H9 (cell line): Measurements from ENCODE around the gene DGKB. TPM values are rescaled to one million over a fixed set of nuclear protein-coding genes. Genes with fewer than 3 reads are reported as not detected.

ENCODE experiments used
- DNase-seq: peaks from one replicate; pipeline ENCODE4 v3.0.0-alpha.2; 2017
- H2AFZ ChIP-seq: one replicate; pipeline ENCODE4 v1.6.1; 2013; ENCODE audit warnings: mild to moderate bottlenecking, low read length, control low read depth, moderate library complexity
- H2AK5ac ChIP-seq: 2 replicates; pipeline ENCODE4 v1.6.1; 2013; ENCODE audit warnings: low read length, control low read depth, mixed read lengths; ENCODE audit not compliant: insufficient read length
- H2BK120ac ChIP-seq: one replicate; pipeline ENCODE4 v1.6.1; 2013; ENCODE audit warnings: low read depth, mild to moderate bottlenecking, low read length, control low read depth, inconsistent platforms; ENCODE audit not compliant: poor library complexity, severe bottlenecking
- H2BK12ac ChIP-seq: 2 replicates; pipeline ENCODE4 v1.6.1; 2013; ENCODE audit warnings: low read length, control low read depth, mixed read lengths, low read depth; ENCODE audit not compliant: insufficient read length
- H2BK15ac ChIP-seq: 2 replicates; pipeline ENCODE4 v1.6.1; 2013; ENCODE audit warnings: low read depth, low read length, control low read depth
- H2BK20ac ChIP-seq: one replicate; pipeline ENCODE4 v1.6.1; 2013; ENCODE audit warnings: low read depth, mild to moderate bottlenecking, low read length, control low read depth, inconsistent platforms; ENCODE audit not compliant: poor library complexity, severe bottlenecking
- H2BK5ac ChIP-seq: 2 replicates; pipeline ENCODE4 v1.6.1; 2013; ENCODE audit warnings: low read length, control low read depth, mixed read lengths; ENCODE audit not compliant: insufficient read length
- H3K14ac ChIP-seq: 2 replicates; pipeline ENCODE4 v1.6.1; 2013; ENCODE audit warnings: low read length, control low read depth; ENCODE audit not compliant: insufficient read depth
- H3K18ac ChIP-seq: 2 replicates; pipeline ENCODE4 v1.6.1; 2013; ENCODE audit warnings: low read depth, mild to moderate bottlenecking, mixed read lengths, low read length, control low read depth; ENCODE audit not compliant: insufficient read length
- H3K23ac ChIP-seq: 2 replicates; pipeline ENCODE4 v1.6.1; 2013; ENCODE audit warnings: low read length, control low read depth, mixed read lengths, low read depth; ENCODE audit not compliant: insufficient read length
- H3K23me2 ChIP-seq: 2 replicates; pipeline ENCODE4 v1.6.1; 2013; ENCODE audit warnings: low read depth, mild to moderate bottlenecking, mixed read lengths, low read length, control low read depth; ENCODE audit not compliant: insufficient read length, poor library complexity, severe bottlenecking
- H3K27ac ChIP-seq: 2 replicates; pipeline ENCODE4 v1.5.1; 2013; ENCODE audit warnings: low read length, control low read depth, mixed read lengths, low read depth; ENCODE audit not compliant: insufficient read length
- H3K27me3 ChIP-seq: 2 replicates; pipeline ENCODE4 v1.6.1; 2013; ENCODE audit warnings: low read length, control low read depth, inconsistent platforms; ENCODE audit not compliant: insufficient read depth
- H3K4ac ChIP-seq: 2 replicates; pipeline ENCODE4 v1.6.1; 2013; ENCODE audit warnings: low read depth, mild to moderate bottlenecking, control low read depth, inconsistent platforms, low read length, moderate library complexity
- H3K4me1 ChIP-seq: 2 replicates; pipeline ENCODE4 v1.6.1; 2013; ENCODE audit warnings: low read length, control low read depth, inconsistent platforms; ENCODE audit not compliant: insufficient read depth
- H3K4me2 ChIP-seq: 2 replicates; pipeline ENCODE4 v1.6.1; 2013; ENCODE audit warnings: low read length, control low read depth, mixed read lengths; ENCODE audit not compliant: insufficient read length, insufficient read depth
- H3K56ac ChIP-seq: 2 replicates; pipeline ENCODE4 v1.6.1; 2013; ENCODE audit warnings: low read depth, mild to moderate bottlenecking, mixed read lengths, low read length, control low read depth; ENCODE audit not compliant: insufficient read length
- H3K79me1 ChIP-seq: 2 replicates; pipeline ENCODE4 v1.6.1; 2013; ENCODE audit warnings: low read depth, mild to moderate bottlenecking, moderate library complexity, low read length, control low read depth, inconsistent platforms; ENCODE audit not compliant: insufficient read depth, poor library complexity, severe bottlenecking
- H3K79me2 ChIP-seq: 2 replicates; pipeline ENCODE4 v1.6.1; 2013; ENCODE audit warnings: low read length, control low read depth, inconsistent platforms; ENCODE audit not compliant: insufficient read depth
- H3K9ac ChIP-seq: 2 replicates; pipeline ENCODE4 v1.6.1; 2013; ENCODE audit warnings: low read length, control low read depth, mixed read lengths; ENCODE audit not compliant: insufficient read length; ENCODE audit errors: extremely low read depth
- H3K9me3 ChIP-seq: one replicate; pipeline ENCODE4 v1.6.1; 2013; ENCODE audit warnings: low read depth, low read length, inconsistent platforms; ENCODE audit not compliant: control insufficient read depth
- H3T11ph ChIP-seq: one replicate; pipeline ENCODE4 v1.6.1; 2013; ENCODE audit warnings: mild to moderate bottlenecking, low read length, control low read depth, inconsistent platforms
- H4K20me1 ChIP-seq: one replicate; pipeline ENCODE4 v1.6.1; 2013; ENCODE audit not compliant: control insufficient read depth, insufficient read length, insufficient read depth
- H4K5ac ChIP-seq: 2 replicates; pipeline ENCODE4 v1.6.1; 2013; ENCODE audit warnings: low read depth, mild to moderate bottlenecking, mixed read lengths, low read length, control low read depth; ENCODE audit not compliant: insufficient read length
- H4K8ac ChIP-seq: replicated peaks from 2 replicates; pipeline ENCODE4 v1.6.1; 2013; ENCODE audit warnings: low read length, control low read depth, mixed read lengths, low read depth; ENCODE audit not compliant: insufficient read length
- H4K91ac ChIP-seq: 2 replicates; pipeline ENCODE4 v1.6.1; 2013; ENCODE audit warnings: low read depth, mild to moderate bottlenecking, moderate library complexity, mixed read lengths, low read length, control low read depth; ENCODE audit not compliant: insufficient read length
- H3K27ac Mint-ChIP-seq, 3 experiments: 2 replicates in 2 of 3; 3 replicates in 1 of 3; pipeline ENCODE4 v1.8.0; 2020 to 2021; ENCODE audit warnings: mixed read lengths in 3 of 3, mild to moderate bottlenecking in 1 of 3, moderate library complexity in 1 of 3
- H3K27me3 Mint-ChIP-seq: 2 replicates; pipeline ENCODE4 v1.8.0; 2021; ENCODE audit warnings: low read depth, mild to moderate bottlenecking, moderate library complexity, mixed read lengths
- H3K36me3 Mint-ChIP-seq, 3 experiments: 2 replicates in 2 of 3; 3 replicates in 1 of 3; pipeline ENCODE4 v1.8.0; 2020 to 2021; ENCODE audit warnings: low read depth in 3 of 3, mixed read lengths in 3 of 3; ENCODE audit not compliant: insufficient read depth in 1 of 3
- H3K4me1 Mint-ChIP-seq, 2 experiments: 2 replicates each; pipeline ENCODE4 v1.8.0; 2020; ENCODE audit warnings: mixed read lengths in 2 of 2
- H3K4me3 Mint-ChIP-seq, 2 experiments: 2 replicates in 1 of 2; 3 replicates in 1 of 2; pipeline ENCODE4 v1.8.0; 2020 to 2021; ENCODE audit warnings: mild to moderate bottlenecking in 2 of 2, mixed read lengths in 2 of 2, moderate library complexity in 1 of 2
- H3K9me3 Mint-ChIP-seq, 2 experiments: 2 replicates in 1 of 2; 3 replicates in 1 of 2; pipeline ENCODE4 v1.8.0; 2020; ENCODE audit warnings: mild to moderate bottlenecking in 2 of 2, mixed read lengths in 2 of 2, moderate library complexity in 1 of 2
- WGBS: extraction: QIAGEN DNeasy Blood & Tissue Kit; methylation state at CpG from one replicate; pipeline ENCODE4 v1.1.7; 2013; ENCODE audit warnings: missing lambda C conversion rate, low lambda C conversion rate, mixed read lengths; ENCODE audit not compliant: insufficient read length; ENCODE audit errors: extremely low coverage; 5-methylcytosine and 5-hydroxymethylcytosine counted together
- total RNA-seq: library from RNA; stranded (reverse); gene quantifications from 2 replicates; pipeline ENCODE4 v1.2.1, GENCODE V29; 2021
- TF ChIP-seq, protein P1 (sequence below): fragments of 200-600 bp; sonication (generic); conservative IDR thresholded peaks from 3 replicates; pipeline ENCODE4 v1.8.0; 2021; ENCODE audit warnings: antibody characterized with exemption, mild to moderate bottlenecking

DGKB gene
- total RNA-seq, 1 experiment from 2014 or later: 0.26 TPM

- WGBS: no CpG with 5 or more reads among the region's 1 CpG
- H4K20me1 ChIP-seq: no peaks in the 10 kb centered on the region
- H3K79me2 ChIP-seq: no peaks in the 10 kb centered on the region
- H3K9ac ChIP-seq: no peak overlapping the region
- H3K23ac ChIP-seq: no peak overlapping the region
- H4K8ac ChIP-seq: no peak overlapping the region
- no peak overlapping the region for H2BK20ac ChIP-seq
- no peak overlapping the region for H2BK12ac ChIP-seq
- H3K23me2 ChIP-seq: no peaks in the 10 kb centered on the region
- H2BK5ac ChIP-seq: no peak overlapping the region
- H3T11ph ChIP-seq: no peak overlapping the region
- H2BK15ac ChIP-seq: no peak overlapping the region
- no peak overlapping the region for H4K5ac ChIP-seq
- no peaks in the 10 kb centered on the region for H3K27me3 Mint-ChIP-seq
- peak overlapping the region in 1 of 3 experiments; percentile 75; a peak in 2 of 7 replicates for H3K27ac Mint-ChIP-seq
- H3K4ac ChIP-seq: no peak overlapping the region
- no peak overlapping the region for H3K4me3 Mint-ChIP-seq
- H3K4me1 Mint-ChIP-seq: peaks cover 47 to 50% of the 10 kb centered on the region in 2 experiments
- TF ChIP-seq, protein P1, sequence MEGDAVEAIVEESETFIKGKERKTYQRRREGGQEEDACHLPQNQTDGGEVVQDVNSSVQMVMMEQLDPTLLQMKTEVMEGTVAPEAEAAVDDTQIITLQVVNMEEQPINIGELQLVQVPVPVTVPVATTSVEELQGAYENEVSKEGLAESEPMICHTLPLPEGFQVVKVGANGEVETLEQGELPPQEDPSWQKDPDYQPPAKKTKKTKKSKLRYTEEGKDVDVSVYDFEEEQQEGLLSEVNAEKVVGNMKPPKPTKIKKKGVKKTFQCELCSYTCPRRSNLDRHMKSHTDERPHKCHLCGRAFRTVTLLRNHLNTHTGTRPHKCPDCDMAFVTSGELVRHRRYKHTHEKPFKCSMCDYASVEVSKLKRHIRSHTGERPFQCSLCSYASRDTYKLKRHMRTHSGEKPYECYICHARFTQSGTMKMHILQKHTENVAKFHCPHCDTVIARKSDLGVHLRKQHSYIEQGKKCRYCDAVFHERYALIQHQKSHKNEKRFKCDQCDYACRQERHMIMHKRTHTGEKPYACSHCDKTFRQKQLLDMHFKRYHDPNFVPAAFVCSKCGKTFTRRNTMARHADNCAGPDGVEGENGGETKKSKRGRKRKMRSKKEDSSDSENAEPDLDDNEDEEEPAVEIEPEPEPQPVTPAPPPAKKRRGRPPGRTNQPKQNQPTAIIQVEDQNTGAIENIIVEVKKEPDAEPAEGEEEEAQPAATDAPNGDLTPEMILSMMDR: no peak
- no peak overlapping the region for H2AK5ac ChIP-seq
- no peak overlapping the region for H3K27ac ChIP-seq
- H3K56ac ChIP-seq: no peak overlapping the region
- no peak overlapping the region for H3K18ac ChIP-seq
- H2BK120ac ChIP-seq: no peak overlapping the region
- no peaks in the 10 kb centered on the region for H3K9me3 ChIP-seq
- no peaks in the 10 kb centered on the region for H3K27me3 ChIP-seq
- H3K14ac ChIP-seq: no peak overlapping the region
- peaks cover 0 to 11% (median 9%) of the 10 kb centered on the region in 3 experiments; a peak in 5 of 7 replicates for H3K36me3 Mint-ChIP-seq
- H4K91ac ChIP-seq: no peak overlapping the region
- no peak overlapping the region for H3K4me2 ChIP-seq
- H3K9me3 Mint-ChIP-seq: peaks cover 2 to 4% of the 10 kb centered on the region in 2 experiments; a peak in 2 of 5 replicates
- H3K4me1 ChIP-seq: peaks cover 13% of the 10 kb centered on the region
- H3K79me1 ChIP-seq: no peaks in the 10 kb centered on the region
- no peak for DNase-seq
- no peak overlapping the region for H2AFZ ChIP-seq
Observed at GRCh38 chr7:14834883-14835282, 67.7 kb downstream of the DGKB start.
